K562 (cell line): ENCODE measurements around the gene SOX15. TPM values are rescaled to one million over a fixed set of nuclear protein-coding genes. Genes with fewer than 3 reads are reported as not detected.

Source experiments
- ATAC-seq: fragments of 200-7000 bp; cut with Tn5 transposase; 3 replicates; pipeline ENCODE4 v1.9.1; 2020; ENCODE audit warnings: moderate library complexity
- BruUV-seq: library from RNA; stranded (reverse); fragments of 400-500 nt; replicated peaks from 2 replicates; lab custom pipeline; 2021; lab: Mats Ljungman, UMichigan
- CTCF ChIA-PET: fragments of 300-600 bp; formaldehyde crosslinking; extraction: SDS; loops from one replicate; lab custom pipeline; 2021; ENCODE audit warnings: low intra/inter-chr PET ratio; lab: Yijun Ruan, JAX
- POLR2A ChIA-PET: fragments of 300-600, 350-650 bp; sonication (Branson Sonifier 250); formaldehyde crosslinking; extraction: SDS; loops from one replicate; lab custom pipeline; 2021; ENCODE audit warnings: antibody characterized with exemption, inconsistent platforms; lab: Yijun Ruan, JAX
- DNase-seq, 4 experiments: peaks; one replicate each; pipeline versions ENCODE4 v3.0.0 to v3.0.0-alpha.2; 2011 to 2018; ENCODE audit warnings: low spot score in 3 of 4, mixed read lengths in 3 of 4; ENCODE audit errors: extremely low read depth in 1 of 4
- FAIRE-seq: peaks from 2 replicates; lab custom pipeline; 2011; peaks lifted over from hg19 to GRCh38; lab: Jason Lieb, UNC
- H2AFZ ChIP-seq: 2 replicates; pipeline ENCODE4 v1.6.0; 2011; ENCODE audit warnings: low read depth, low read length, control low read depth, inconsistent platforms
- H3K27ac ChIP-seq: fragments of 200-600 bp; 3 replicates; pipeline ENCODE4 v1.8.0; 2011; ENCODE audit warnings: low read depth, mild to moderate bottlenecking, control low read depth, inconsistent platforms, low read length, moderate library complexity, mixed read lengths; ENCODE audit errors: extremely low read depth
- H3K27me3 ChIP-seq, 2 experiments: fragments of 300-600 bp in 1 of 2; 2 replicates in 1 of 2; 3 replicates in 1 of 2; pipeline versions ENCODE4 v1.6.0 to v1.8.0; 2011; ENCODE audit warnings: inconsistent platforms in 2 of 2, low read length in 2 of 2, mild to moderate bottlenecking in 1 of 2, mixed read lengths in 1 of 2, moderate library complexity in 1 of 2; ENCODE audit not compliant: control insufficient read depth in 2 of 2, insufficient read depth in 2 of 2
- H3K36me3 ChIP-seq: fragments of 300-600 bp; 3 replicates; pipeline ENCODE4 v1.8.0; 2011; ENCODE audit warnings: mild to moderate bottlenecking, low read length, inconsistent platforms; ENCODE audit not compliant: control insufficient read depth, insufficient read depth
- H3K4me1 ChIP-seq, 2 experiments: fragments of 200-600 bp in 1 of 2; replicated peaks in 1 of 2; 2 replicates in 1 of 2; 3 replicates in 1 of 2; pipeline versions ENCODE4 v1.5.1 to v1.8.0; 2011; ENCODE audit warnings: inconsistent platforms in 2 of 2, low read length in 2 of 2, mild to moderate bottlenecking in 1 of 2, mixed read lengths in 1 of 2, moderate library complexity in 1 of 2; ENCODE audit not compliant: control insufficient read depth in 2 of 2, insufficient read depth in 2 of 2
- H3K4me2 ChIP-seq: 2 replicates; pipeline ENCODE4 v1.6.1; 2011; ENCODE audit warnings: low read length, control low read depth, inconsistent platforms, mixed read lengths; ENCODE audit not compliant: insufficient read depth
- H3K4me3 ChIP-seq: fragments of 200-600 bp; sonication (generic), shearing (Covaris generic); 2 replicates; pipeline ENCODE4 v1.5.1; 2016; ENCODE audit warnings: control low read depth, inconsistent platforms
- H3K79me2 ChIP-seq: fragments of 200-600 bp; 3 replicates; pipeline ENCODE4 v1.8.0; 2011; ENCODE audit warnings: low read length, inconsistent platforms; ENCODE audit not compliant: control insufficient read depth, insufficient read depth
- H3K9ac ChIP-seq, 2 experiments: 2 replicates each; pipeline versions ENCODE4 v1.6.0 to v1.6.1; 2011; ENCODE audit warnings: low read depth in 2 of 2, low read length in 2 of 2, control low read depth in 1 of 2, inconsistent platforms in 1 of 2, mild to moderate bottlenecking in 1 of 2, mixed read lengths in 1 of 2; ENCODE audit not compliant: insufficient read depth in 1 of 2
- H3K9me1 ChIP-seq: one replicate; pipeline ENCODE4 v1.6.0; 2011; ENCODE audit warnings: inconsistent platforms, mild to moderate bottlenecking, low read length, moderate library complexity; ENCODE audit not compliant: control insufficient read depth, insufficient read depth
- H3K9me3 ChIP-seq: replicated peaks from 2 replicates; pipeline ENCODE4 v1.5.1; 2011; ENCODE audit warnings: low read depth, low read length, inconsistent platforms; ENCODE audit not compliant: control insufficient read depth, insufficient read depth
- H4K20me1 ChIP-seq: replicated peaks from 2 replicates; pipeline ENCODE4 v1.6.1; 2011; ENCODE audit warnings: low read length, inconsistent platforms, mixed read lengths; ENCODE audit not compliant: control insufficient read depth, insufficient read depth
- ADNP ChIP-seq: fragments of 200-800 bp; sonication (Bioruptor generic); IDR thresholded peaks from 2 replicates; pipeline ENCODE4 v1.6.1; 2016; ENCODE audit warnings: missing genetic modification characterization, missing compliant biosample characterization
- CEBPG ChIP-seq, 3 experiments: fragments of 200-800 bp in 1 of 3; sonication (Bioruptor generic) in 1 of 3; sonication (generic) in 1 of 3; formaldehyde crosslinking in 1 of 3; IDR thresholded peaks in 2 of 3; conservative IDR thresholded peaks in 1 of 3; 2 replicates each; pipeline versions ENCODE4 v1.6.1 to v1.8.0; 2016 to 2022; ENCODE audit warnings: missing compliant biosample characterization in 2 of 3, missing genetic modification characterization in 2 of 3, mild to moderate bottlenecking in 1 of 3, missing genetic modification reagents in 1 of 3
- ETV5 ChIP-seq: sonication (generic); formaldehyde crosslinking; IDR thresholded peaks from 2 replicates; pipeline ENCODE4 v1.4.0; 2020; ENCODE audit warnings: low read depth, mild to moderate bottlenecking, missing genetic modification reagents
- GATA2 ChIP-seq: sonication (generic); formaldehyde crosslinking; IDR thresholded peaks from 2 replicates; pipeline ENCODE4 v1.4.0; 2020; ENCODE audit warnings: mild to moderate bottlenecking, missing genetic modification reagents
- HOXB6 ChIP-seq: fragments of 250-450 bp; sonication (Bioruptor Pico); IDR thresholded peaks from 2 replicates; pipeline ENCODE4 v1.5.1; 2022; ENCODE audit warnings: mild to moderate bottlenecking, borderline replicate concordance
- POLR2AphosphoS2 ChIP-seq: IDR thresholded peaks from 2 replicates; pipeline ENCODE4 v1.6.1; 2012; ENCODE audit warnings: low read length, improper control_type of control experiment
- POLR2G ChIP-seq: fragments of 200-400 bp; formaldehyde crosslinking; IDR thresholded peaks from 2 replicates; pipeline ENCODE4 v1.6.1; 2017; ENCODE audit warnings: low read depth, mild to moderate bottlenecking, antibody characterized with exemption, low read length, moderate library complexity
- RBFOX2 ChIP-seq: fragments of 200-400 bp; formaldehyde crosslinking; IDR thresholded peaks from 2 replicates; pipeline ENCODE4 v1.6.1; 2017; ENCODE audit warnings: low read depth, mild to moderate bottlenecking, low read length, moderate library complexity
- SIN3A ChIP-seq, 2 experiments: fragments of 150-350 bp in 1 of 2; IDR thresholded peaks; 2 replicates each; pipeline ENCODE4 v1.6.1; 2011 to 2016; ENCODE audit warnings: borderline replicate concordance in 2 of 2, low read depth in 2 of 2, low read length in 2 of 2, mild to moderate bottlenecking in 2 of 2, moderate library complexity in 2 of 2; ENCODE audit not compliant: control insufficient read depth in 1 of 2
- TRIM24 ChIP-seq, 2 experiments: fragments of 450-650 bp; IDR thresholded peaks; 2 replicates each; pipeline ENCODE4 v1.6.1; 2016
- XRCC4 ChIP-seq: IDR thresholded peaks from one replicate; pipeline ENCODE4 v1.6.1; 2011; ENCODE audit not compliant: insufficient read depth, insufficient read length; ENCODE audit errors: extremely low read depth
- ZNF75A ChIP-seq: fragments of 450-650 bp; formaldehyde crosslinking; IDR thresholded peaks from 2 replicates; pipeline ENCODE4 v1.4.0; 2020; ENCODE audit warnings: mild to moderate bottlenecking
- WGBS: fragments of 100-300 bp; shearing (Covaris generic); methylation state at CpG from one replicate; pipeline ENCODE4 v1.1.6; 2016; ENCODE audit warnings: low coverage, mixed read lengths; ENCODE audit not compliant: insufficient coverage; ENCODE audit errors: missing lambda C conversion rate; 5-methylcytosine and 5-hydroxymethylcytosine counted together
- in situ Hi-C: fragments of 300-500 bp; cut with MboI; formaldehyde crosslinking; loops from 4 replicates; pipeline ENCODE4 v1.15.0; 2018; ENCODE audit warnings: inconsistent platforms, mixed read lengths
- intact Hi-C: fragments of 100-400 bp; cut with micrococcal nuclease; formaldehyde crosslinking; loops from 2 replicates; pipeline ENCODE4 v1.14.2; 2022
- polyA plus RNA-seq, 8 experiments: library from polyadenylated mRNA; depleted of rRNA in 4 of 8; stranded (reverse) in 5 of 8; unstranded in 3 of 8; fragments of >200 nt; fragmentation: Nextera tagmentation in 2 of 8; fragmentation: Illumina TruSeq in 1 of 8; extraction: Ambion mirVana in 2 of 8; extraction: Trizol in 1 of 8; gene quantifications; 2 replicates each; pipeline versions ENCODE4 v1.2.1 to v1.2.3, GENCODE V29; 2011 to 2014; ENCODE audit warnings: inconsistent platforms in 1 of 8, missing spikeins in 1 of 8
- total RNA-seq, 7 experiments: library from RNA; depleted of rRNA in 6 of 7; stranded (reverse); fragments of >200 nt in 6 of 7; fragmentation: Illumina TruSeq in 2 of 7; extraction: Trizol in 2 of 7; gene quantifications; 2 replicates each; pipeline versions ENCODE4 v1.2.1 to v1.2.3, GENCODE V29; 2011 to 2021; ENCODE audit warnings: low replicate concordance in 1 of 7
- TF ChIP-seq, protein P1 (sequence below): sonication (generic); formaldehyde crosslinking; IDR thresholded peaks from 2 replicates; pipeline ENCODE4 v1.8.0; 2023; ENCODE audit warnings: mild to moderate bottlenecking, missing genetic modification reagents
- TF ChIP-seq, protein P2 (sequence below), 2 experiments: fragments of 450-650 bp; IDR thresholded peaks; 2 replicates each; pipeline ENCODE4 v1.6.1; 2016

Gene SOX15
- total and polyA plus RNA-seq, 9 of the 15 experiments (the other 6 are each of a cell fraction or from before 2014, with no cell fraction given), result 0.07 to 0.33 (median 0.19) TPM; not detected in 5

DNA sequence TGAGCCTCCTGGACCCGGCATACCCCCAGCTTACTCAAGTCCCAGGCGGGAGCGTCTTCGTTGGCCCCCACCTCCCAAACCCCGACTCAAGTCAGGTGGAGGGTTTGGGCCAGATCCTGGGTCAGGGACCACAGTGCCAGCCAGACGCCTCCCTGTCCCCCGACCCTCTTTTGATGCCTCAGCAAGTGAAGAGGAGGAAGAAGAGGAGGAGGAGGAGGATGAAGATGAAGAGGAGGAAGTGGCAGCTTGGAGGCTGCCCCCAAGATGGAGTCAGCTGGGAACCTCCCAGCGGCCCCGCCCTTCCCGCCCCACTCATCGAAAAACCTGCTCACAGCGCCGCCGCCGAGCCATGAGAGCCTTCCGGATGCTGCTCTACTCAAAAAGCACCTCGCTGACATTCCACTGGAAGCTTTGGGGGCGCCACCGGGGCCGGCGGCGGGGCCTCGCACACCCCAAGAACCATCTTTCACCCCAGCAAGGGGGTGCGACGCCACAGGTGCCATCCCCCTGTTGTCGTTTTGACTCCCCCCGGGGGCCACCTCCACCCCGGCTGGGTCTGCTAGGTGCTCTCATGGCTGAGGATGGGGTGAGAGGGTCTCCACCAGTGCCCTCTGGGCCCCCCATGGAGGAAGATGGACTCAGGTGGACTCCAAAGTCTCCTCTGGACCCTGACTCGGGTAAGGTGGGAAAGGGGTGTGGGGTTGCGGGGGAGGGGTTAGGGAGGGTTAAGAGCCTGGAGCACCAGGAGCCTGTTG lies 26.6 kb downstream of the SOX15 start:
- no peaks in the 10 kb centered on the region for H3K9me3 ChIP-seq
- H2AFZ ChIP-seq, result no peak overlapping the region
- 95% methylated on average over 4 of the region's 30 CpGs for WGBS
- peaks cover 33% of the 10 kb centered on the region for H3K79me2 ChIP-seq
- no TSS peak for BruUV-seq
- FAIRE-seq, result no peak
- intact Hi-C loops, result loop anchor here (5.0 kb wide), 1 partner anchor 206 kb away; the partner anchor contains the start of gene TMEM95
- in situ Hi-C loops, result loop anchor here (25.0 kb wide), 1 partner anchor 526 kb away; the partner anchor contains the start of genes SLC16A11 and SLC16A13
- no peak for ATAC-seq
- H3K4me2 ChIP-seq, result 0 out of 2 replicates have a peak overlapping the region, but pooled peaks have one; percentile 98
- H3K9me1 ChIP-seq, result no peaks in the 10 kb centered on the region
- H3K9ac ChIP-seq, result peak overlapping the region in 1 of 2 experiments; percentile 95; a peak in 2 of 4 replicates
- ChIA-PET POLR2A (interaction anchor here (0.7 kb wide), 1 partner anchor 68 kb away, joined by 3 read pairs; no protein-coding TSS in a partner anchor), CTCF (no interaction called here)
- no peak overlapping the region for H3K27ac ChIP-seq
- peaks cover 48% of the 10 kb centered on the region; the same call in 2 of the 3 replicates for H3K36me3 ChIP-seq
- peak overlapping the region; percentile 76 for H3K4me3 ChIP-seq
- no peaks in the 10 kb centered on the region for H3K27me3 ChIP-seq
- no peak for DNase-seq
- H4K20me1 ChIP-seq, result no peaks in the 10 kb centered on the region
- H3K4me1 ChIP-seq, result peaks cover 10 to 38% of the 10 kb centered on the region in 2 experiments; a peak in 4 of 5 replicates
- TF ChIP-seq RBFOX2 (peak; percentile 39), ZNF75A (CRISPR knock-in tag) (no peak), XRCC4 (no peak), POLR2G (0 out of 2 replicates have a peak, but pooled peaks have one; percentile 29), HOXB6 (CRISPR knock-in tag) (no peak), GATA2 (CRISPR knock-in tag) (no peak), ETV5 (CRISPR knock-in tag) (no peak), SIN3A (IDR thresholded peaks at IDR 0.05; ENCODE audit: borderline replicate concordance in 2 of 2, control insufficient read depth in 1 of 2, low read depth in 2 of 2, low read length in 2 of 2) (no peak), CEBPG (CRISPR knock-in tag; IDR thresholded peaks at IDR 0.05) (no peak), CEBPG (tag; conservative IDR thresholded peaks at IDR 0.05 in 1 of 2, IDR thresholded peaks at IDR 0.05 in 1 of 2) (no peak), TRIM24 (IDR thresholded peaks at IDR 0.05) (no peak), POLR2AphosphoS2 (no peak), ADNP (tag) (no peak)
- TF ChIP-seq, protein P1, sequence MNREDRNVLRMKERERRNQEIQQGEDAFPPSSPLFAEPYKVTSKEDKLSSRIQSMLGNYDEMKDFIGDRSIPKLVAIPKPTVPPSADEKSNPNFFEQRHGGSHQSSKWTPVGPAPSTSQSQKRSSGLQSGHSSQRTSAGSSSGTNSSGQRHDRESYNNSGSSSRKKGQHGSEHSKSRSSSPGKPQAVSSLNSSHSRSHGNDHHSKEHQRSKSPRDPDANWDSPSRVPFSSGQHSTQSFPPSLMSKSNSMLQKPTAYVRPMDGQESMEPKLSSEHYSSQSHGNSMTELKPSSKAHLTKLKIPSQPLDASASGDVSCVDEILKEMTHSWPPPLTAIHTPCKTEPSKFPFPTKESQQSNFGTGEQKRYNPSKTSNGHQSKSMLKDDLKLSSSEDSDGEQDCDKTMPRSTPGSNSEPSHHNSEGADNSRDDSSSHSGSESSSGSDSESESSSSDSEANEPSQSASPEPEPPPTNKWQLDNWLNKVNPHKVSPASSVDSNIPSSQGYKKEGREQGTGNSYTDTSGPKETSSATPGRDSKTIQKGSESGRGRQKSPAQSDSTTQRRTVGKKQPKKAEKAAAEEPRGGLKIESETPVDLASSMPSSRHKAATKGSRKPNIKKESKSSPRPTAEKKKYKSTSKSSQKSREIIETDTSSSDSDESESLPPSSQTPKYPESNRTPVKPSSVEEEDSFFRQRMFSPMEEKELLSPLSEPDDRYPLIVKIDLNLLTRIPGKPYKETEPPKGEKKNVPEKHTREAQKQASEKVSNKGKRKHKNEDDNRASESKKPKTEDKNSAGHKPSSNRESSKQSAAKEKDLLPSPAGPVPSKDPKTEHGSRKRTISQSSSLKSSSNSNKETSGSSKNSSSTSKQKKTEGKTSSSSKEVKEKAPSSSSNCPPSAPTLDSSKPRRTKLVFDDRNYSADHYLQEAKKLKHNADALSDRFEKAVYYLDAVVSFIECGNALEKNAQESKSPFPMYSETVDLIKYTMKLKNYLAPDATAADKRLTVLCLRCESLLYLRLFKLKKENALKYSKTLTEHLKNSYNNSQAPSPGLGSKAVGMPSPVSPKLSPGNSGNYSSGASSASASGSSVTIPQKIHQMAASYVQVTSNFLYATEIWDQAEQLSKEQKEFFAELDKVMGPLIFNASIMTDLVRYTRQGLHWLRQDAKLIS (CRISPR knock-in tag), result no peak
- TF ChIP-seq, protein P2, sequence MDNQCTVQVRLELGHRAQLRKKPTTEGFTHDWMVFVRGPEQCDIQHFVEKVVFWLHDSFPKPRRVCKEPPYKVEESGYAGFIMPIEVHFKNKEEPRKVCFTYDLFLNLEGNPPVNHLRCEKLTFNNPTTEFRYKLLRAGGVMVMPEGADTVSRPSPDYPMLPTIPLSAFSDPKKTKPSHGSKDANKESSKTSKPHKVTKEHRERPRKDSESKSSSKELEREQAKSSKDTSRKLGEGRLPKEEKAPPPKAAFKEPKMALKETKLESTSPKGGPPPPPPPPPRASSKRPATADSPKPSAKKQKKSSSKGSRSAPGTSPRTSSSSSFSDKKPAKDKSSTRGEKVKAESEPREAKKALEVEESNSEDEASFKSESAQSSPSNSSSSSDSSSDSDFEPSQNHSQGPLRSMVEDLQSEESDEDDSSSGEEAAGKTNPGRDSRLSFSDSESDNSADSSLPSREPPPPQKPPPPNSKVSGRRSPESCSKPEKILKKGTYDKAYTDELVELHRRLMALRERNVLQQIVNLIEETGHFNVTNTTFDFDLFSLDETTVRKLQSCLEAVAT (IDR thresholded peaks at IDR 0.05), result no peak
